ENCODE measurements around the gene SLC17A4.

The SLC17A4 gene

GRCh38 chr6:25815194-25815593 is 60.7 kb downstream of the SLC17A4 start:
- Mint-ChIP-seq H3K27ac (no peak overlapping the region), H3K4me3 (no peak overlapping the region)
- ATAC-seq (ENCODE audit: low read depth), result no peak

GRCh38 chr6:25816252-25816651 is 61.7 kb downstream of the SLC17A4 start:
- Mint-ChIP-seq H3K9me3 (peaks cover 6% of the 10 kb centered on the region), H3K27me3 (peaks cover 16% of the 10 kb centered on the region), H3K4me1 (no peaks in the 10 kb centered on the region), H3K4me3 (no peak overlapping the region), H3K36me3 (peaks cover 5% of the 10 kb centered on the region), H3K27ac (no peak overlapping the region)
- no peak for ATAC-seq (ENCODE audit: low read depth)
- no peak for DNase-seq (ENCODE audit: low spot score in 2 of 2)

More at GRCh38 chr6:25815194-25815593, 60.7 kb downstream of the SLC17A4 start:
- Mint-ChIP-seq H3K36me3 (peaks cover 5% of the 10 kb centered on the region), H3K9me3 (peaks cover 6% of the 10 kb centered on the region), H3K27me3 (peaks cover 16% of the 10 kb centered on the region), H3K4me1 (no peaks in the 10 kb centered on the region)
- no peak for DNase-seq (ENCODE audit: low spot score in 2 of 2)

- no peak for ATAC-seq (ENCODE audit: low read depth)
- Mint-ChIP-seq H3K36me3 (peaks cover 2% of the 10 kb centered on the region), H3K27me3 (peaks cover 14% of the 10 kb centered on the region), H3K4me3 (no peak overlapping the region), H3K9me3 (peaks cover 12% of the 10 kb centered on the region), H3K4me1 (no peaks in the 10 kb centered on the region), H3K27ac (no peak overlapping the region)
- no peak for DNase-seq (ENCODE audit: low spot score in 2 of 2)
Observed at GRCh38 chr6:25821341-25821740, 66.8 kb downstream of the SLC17A4 start.

GRCh38 chr6:25829375-25829774 is 74.8 kb downstream of the SLC17A4 start:
- DNase-seq (ENCODE audit: low spot score in 2 of 2) (no peak), ATAC-seq (ENCODE audit: low read depth) (no peak)
- Mint-ChIP-seq H3K27me3 (peaks cover 15% of the 10 kb centered on the region), H3K4me3 (no peak overlapping the region), H3K27ac (no peak overlapping the region), H3K4me1 (peaks cover 5% of the 10 kb centered on the region), H3K36me3 (peaks cover 2% of the 10 kb centered on the region), H3K9me3 (peaks cover 7% of the 10 kb centered on the region)

- Mint-ChIP-seq H3K9me3 (peaks cover 6% of the 10 kb centered on the region), H3K4me3 (no peak overlapping the region), H3K27ac (no peak overlapping the region), H3K27me3 (peaks cover 15% of the 10 kb centered on the region), H3K4me1 (peaks cover 5% of the 10 kb centered on the region), H3K36me3 (peaks cover 2% of the 10 kb centered on the region)
- ATAC-seq (ENCODE audit: low read depth) (no peak), DNase-seq (ENCODE audit: low spot score in 2 of 2) (no peak)
Observed at GRCh38 chr6:25830458-25830857, 75.9 kb downstream of the SLC17A4 start.
